Small intestine (tissue), 7 donors: Measurements from ENCODE around the gene EBP. TPM values are rescaled to one million over a fixed set of nuclear protein-coding genes. Genes with fewer than 3 reads are reported as not detected.
"Not testable (repeated sequence)": the region's sequence is repeated elsewhere in the genome, so short reads cannot be mapped to it uniquely, and the experiment has no call there.

Source experiments
- DNase-seq, 2 donors: peaks; one replicate each; pipeline versions ENCODE4 v3.0.0 to v3.0.0-alpha.2; 2013
- FAIRE-seq: peaks from 2 replicates; lab custom pipeline; 2012; peaks lifted over from hg19 to GRCh38; lab: Jason Lieb, UNC
- H3K27ac ChIP-seq, 3 donors: one replicate each; pipeline ENCODE4 v1.5.1; 2013; ENCODE audit warnings: low read length in 2 of 3, mild to moderate bottlenecking in 2 of 3, control low read depth in 1 of 3, inconsistent platforms in 1 of 3, low read depth in 1 of 3, moderate library complexity in 1 of 3
- H3K27me3 ChIP-seq, 3 donors: one replicate each; pipeline ENCODE4 v1.6.1; 2013; ENCODE audit warnings: low read length in 3 of 3, inconsistent platforms in 1 of 3; ENCODE audit not compliant: control insufficient read depth in 3 of 3, insufficient read depth in 3 of 3
- H3K36me3 ChIP-seq, 3 donors: one replicate each; pipeline ENCODE4 v1.6.1; 2013; ENCODE audit warnings: low read length in 3 of 3, inconsistent platforms in 1 of 3, low read depth in 1 of 3, mild to moderate bottlenecking in 1 of 3, moderate library complexity in 1 of 3; ENCODE audit not compliant: control insufficient read depth in 3 of 3, insufficient read depth in 2 of 3
- H3K4me1 ChIP-seq, 3 donors: one replicate each; pipeline ENCODE4 v1.6.1; 2013; ENCODE audit warnings: low read length in 2 of 3, inconsistent platforms in 1 of 3, low read depth in 1 of 3, mild to moderate bottlenecking in 1 of 3, moderate library complexity in 1 of 3; ENCODE audit not compliant: control insufficient read depth in 3 of 3, insufficient read depth in 2 of 3
- H3K4me3 ChIP-seq, 3 donors: one replicate each; pipeline ENCODE4 v1.5.1; 2013; ENCODE audit warnings: low read length in 3 of 3, control low read depth in 1 of 3, inconsistent platforms in 1 of 3, low read depth in 1 of 3, mild to moderate bottlenecking in 1 of 3, moderate library complexity in 1 of 3
- H3K9me3 ChIP-seq, 2 donors: one replicate each; pipeline ENCODE4 v1.6.1; 2013; ENCODE audit warnings: low read depth in 1 of 2, low read length in 1 of 2; ENCODE audit not compliant: control insufficient read depth in 2 of 2, insufficient read depth in 1 of 2
- WGBS, 3 donors: extraction: QIAGEN DNeasy Blood & Tissue Kit; methylation state at CpG; one replicate each; pipeline ENCODE4 v1.1.7; 2013; 5-methylcytosine and 5-hydroxymethylcytosine counted together
- polyA plus RNA-seq, 4 donors: library from polyadenylated mRNA; stranded (reverse) in 3 of 4; unstranded in 1 of 4; fragments of 200-250 nt in 3 of 4; fragments of 120-200 nt in 1 of 4; gene quantifications; one replicate each; pipeline versions ENCODE4 v1.2.1 to v1.2.3, GENCODE V29; 2013
- donor health status: healthy with polysubstance abuse.
- donor health status: control.
- donor health status: control.
- donor health status: Bipolar disorder and iron deficiency.
- donor health status: healthy.

Gene EBP
- polyA plus RNA-seq, 4 donors = 92.9 to 298 (median 124) TPM

GRCh38 chrX:48512371-48512935, 9.2 kb upstream of the EBP start:
- FAIRE-seq (no peak), DNase-seq (no peak)
- Histone ChIP-seq H3K4me1 (no peaks in the 10 kb centered on the region), H3K9me3 (no peaks in the 10 kb centered on the region), H3K27me3 (no peaks in the 10 kb centered on the region), H3K36me3 (peaks cover 3 to 37% (median 4%) of the 10 kb centered on the region in 3 donors), H3K27ac (no peak overlapping the region), H3K4me3 (no peak overlapping the region)
- 87 to 96% (median 95%) methylated on average over 15 to 20 of the region's 20 CpGs for WGBS, 3 donors

DNA sequence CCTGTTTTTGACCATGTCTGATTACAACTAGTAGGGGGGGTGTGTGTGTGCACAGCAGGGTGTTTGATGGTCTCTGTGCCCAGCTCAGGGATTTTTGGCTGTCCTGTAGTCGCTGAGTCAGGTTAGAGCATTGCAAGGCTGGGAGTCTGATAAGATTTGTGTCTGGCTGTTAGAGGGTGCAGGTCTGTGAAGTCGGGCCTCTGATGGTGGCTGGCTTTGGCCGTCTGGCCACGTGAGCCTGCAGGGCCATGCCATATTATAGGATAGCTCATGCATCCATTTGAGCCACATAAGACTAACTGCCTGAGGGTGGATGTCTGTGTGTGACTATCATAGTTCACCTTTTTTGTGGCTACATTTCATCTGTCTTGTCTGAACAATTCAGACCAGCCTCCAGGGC, 7.9 kb upstream of the EBP start:
- peaks cover 3 to 37% (median 4%) of the 10 kb centered on the region in 3 donors for H3K36me3 ChIP-seq
- H3K27me3 ChIP-seq = no peaks in the 10 kb centered on the region
- FAIRE-seq = no peak
- H3K4me3 ChIP-seq = no peak overlapping the region
- DNase-seq = no peak
- H3K9me3 ChIP-seq = no peaks in the 10 kb centered on the region
- H3K4me1 ChIP-seq = no peaks in the 10 kb centered on the region
- WGBS, 3 donors = 69 to 91% (median 85%) methylated on average over 4 of the region's 4 CpGs
- H3K27ac ChIP-seq = no peak overlapping the region

DNA sequence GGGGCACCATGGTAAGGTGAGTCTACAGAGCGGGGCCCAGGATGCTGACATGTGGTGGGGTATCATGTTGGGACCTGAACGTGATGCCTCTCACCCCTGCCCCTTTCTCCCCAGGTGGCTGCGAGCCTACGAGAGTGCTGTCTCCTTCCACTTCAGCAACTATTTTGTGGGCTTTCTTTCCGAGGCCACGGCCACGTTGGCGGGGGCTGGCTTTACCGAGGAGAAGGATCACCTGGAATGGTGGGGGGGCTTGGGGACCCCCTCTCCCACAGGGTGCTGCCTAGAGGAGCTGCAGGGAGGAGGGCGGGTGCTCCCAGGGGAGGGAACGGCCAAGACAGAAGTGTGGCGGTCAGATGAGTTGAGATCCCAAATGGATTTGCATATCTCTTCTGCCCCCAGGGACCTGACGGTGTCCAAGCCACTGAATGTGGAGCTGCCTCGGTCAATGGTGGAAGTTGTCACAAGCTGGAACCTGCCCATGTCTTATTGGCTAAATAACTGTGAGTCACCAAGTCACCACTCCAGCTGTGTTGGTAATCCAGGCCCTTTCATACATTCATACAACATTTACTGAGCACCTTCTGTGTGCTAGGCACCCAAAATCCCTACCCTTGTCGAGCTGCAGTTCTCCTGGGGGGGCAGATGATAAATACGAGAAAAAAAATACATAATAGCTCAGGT, 7.3 kb upstream of the EBP start:
- Histone ChIP-seq H3K27me3 (no peaks in the 10 kb centered on the region), H3K9me3 (no peaks in the 10 kb centered on the region), H3K4me3 (no peak overlapping the region), H3K27ac (no peak overlapping the region), H3K4me1 (no peaks in the 10 kb centered on the region), H3K36me3 (peaks cover 3 to 38% (median 4%) of the 10 kb centered on the region in 3 donors)
- FAIRE-seq (no peak), DNase-seq (no peak)
- WGBS, 3 donors = 81 to 96% (median 94%) methylated on average over 11 to 16 of the region's 16 CpGs

- FAIRE-seq = no peak
- Histone ChIP-seq H3K4me3 (no peak overlapping the region), H3K9me3 (no peaks in the 10 kb centered on the region), H3K36me3 (peaks cover 3 to 38% (median 4%) of the 10 kb centered on the region in 3 donors), H3K27me3 (no peaks in the 10 kb centered on the region), H3K27ac (no peak overlapping the region), H3K4me1 (no peaks in the 10 kb centered on the region)
- DNase-seq = no peak
- 89 to 95% (median 91%) methylated on average over 6 to 9 of the region's 9 CpGs for WGBS, 3 donors
These were observed 6.6 kb upstream of the EBP start for GRCh38 chrX:48514868-48515460.

GRCh38 chrX:48515842-48516241, 5.8 kb upstream of the EBP start:
- H3K9me3 ChIP-seq = no peaks in the 10 kb centered on the region
- WGBS, 3 donors = 90 to 96% (median 90%) methylated on average over 8 to 10 of the region's 10 CpGs
- DNase-seq = no peak
- peaks cover 0 to under 1% (median under 1%) of the 10 kb centered on the region in 3 donors for H3K4me1 ChIP-seq
- H3K4me3 ChIP-seq = no peak overlapping the region
- peaks cover 3 to 38% (median 4%) of the 10 kb centered on the region in 3 donors for H3K36me3 ChIP-seq
- no peaks in the 10 kb centered on the region for H3K27me3 ChIP-seq
- no peak for FAIRE-seq
- no peak overlapping the region for H3K27ac ChIP-seq

DNA sequence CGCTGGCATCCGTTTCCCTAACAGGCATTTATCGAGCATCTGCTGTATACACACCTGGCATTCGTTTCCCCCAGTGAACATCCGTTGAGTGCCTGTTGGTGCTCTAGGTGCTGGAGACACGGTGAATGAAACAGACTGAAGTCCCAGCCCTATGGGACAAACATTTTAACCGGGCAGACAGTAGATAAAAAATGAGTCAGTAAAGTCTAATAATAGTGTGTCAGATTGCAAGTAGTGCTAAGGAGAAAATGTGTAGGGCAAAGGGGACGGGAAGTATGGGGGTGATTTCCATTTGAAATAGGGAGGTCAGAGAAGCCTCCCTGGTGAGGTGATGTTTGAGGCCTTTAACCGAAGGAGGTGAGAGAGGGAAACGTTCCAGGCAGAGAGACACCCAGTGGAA, 5.3 kb upstream of the EBP start:
- FAIRE-seq (no peak), DNase-seq (no peak)
- Histone ChIP-seq H3K9me3 (no peaks in the 10 kb centered on the region), H3K36me3 (peaks cover 3 to 38% (median 4%) of the 10 kb centered on the region in 3 donors), H3K4me1 (peaks cover 0 to 5% (median 3%) of the 10 kb centered on the region in 3 donors), H3K27me3 (no peaks in the 10 kb centered on the region), H3K4me3 (no peak overlapping the region), H3K27ac (no peak overlapping the region)
- WGBS, 3 donors = 80 to 89% (median 83%) methylated on average over 10 of the region's 10 CpGs

GRCh38 chrX:48516987-48517386, 4.6 kb upstream of the EBP start:
- H3K9me3 ChIP-seq = no peaks in the 10 kb centered on the region
- DNase-seq = no peak
- H3K4me3 ChIP-seq = no peak overlapping the region
- FAIRE-seq = no peak
- 73 to 83% (median 83%) methylated on average over 5 of the region's 5 CpGs for WGBS, 3 donors
- H3K27me3 ChIP-seq = no peaks in the 10 kb centered on the region
- H3K36me3 ChIP-seq = peaks cover 3 to 38% (median 4%) of the 10 kb centered on the region in 3 donors
- H3K4me1 ChIP-seq = peaks cover 0 to 5% (median 3%) of the 10 kb centered on the region in 3 donors
- H3K27ac ChIP-seq = no peak overlapping the region

- 65 to 74% (median 71%) methylated on average over 4 of the region's 4 CpGs for WGBS, 3 donors
- not testable (repeated sequence) for H3K27ac ChIP-seq, FAIRE-seq, H3K4me3 ChIP-seq, DNase-seq, H3K9me3 ChIP-seq, H3K27me3 ChIP-seq
- Histone ChIP-seq H3K4me1 (peaks cover 0 to 10% (median 5%) of the 10 kb centered on the region in 3 donors), H3K36me3 (peaks cover 3 to 30% (median 4%) of the 10 kb centered on the region in 3 donors)
These were observed 2.1 kb upstream of the EBP start for GRCh38 chrX:48519481-48519880.
